Stimulated activated CD8-positive, alpha-beta memory T cell treated with anti-CD3 and anti-CD28 coated beads, Interleukin-15, amount 100 ng/mL, for 4 hours (primary cell): ENCODE data around the gene SETD2.

ENCODE experiments used
- DNase-seq, 2 donors: peaks; one replicate each; pipeline ENCODE4 v3.0.0-alpha.2; 2020; ENCODE audit warnings: low read depth in 2 of 2

SETD2 gene

GRCh38 chr3:46998121-46998851 lies 165.6 kb downstream of the SETD2 start:
- DNase-seq = peak; percentile 44 to 51

GRCh38 chr3:46997453-46998091 lies 166.3 kb downstream of the SETD2 start:
- DNase-seq = no peak

GRCh38 chr3:46996689-46997452 lies 167.0 kb downstream of the SETD2 start:
- no peak for DNase-seq

GRCh38 chr3:46995901-46996562 lies 167.9 kb downstream of the SETD2 start:
- no peak for DNase-seq

GRCh38 chr3:46994801-46995731 lies 168.8 kb downstream of the SETD2 start:
- no peak for DNase-seq

- no peak for DNase-seq
Measured at GRCh38 chr3:46993986-46994385, 169.9 kb downstream of the SETD2 start.

- DNase-seq = no peak
Measured at GRCh38 chr3:46993292-46993691, 170.6 kb downstream of the SETD2 start.

- no peak for DNase-seq
Measured at GRCh38 chr3:46992231-46992630, 171.7 kb downstream of the SETD2 start.

GRCh38 chr3:46991406-46992165 lies 172.3 kb downstream of the SETD2 start:
- DNase-seq = no peak

GRCh38 chr3:46990573-46991374 lies 173.1 kb downstream of the SETD2 start:
- DNase-seq = no peak

- DNase-seq = no peak
Measured at GRCh38 chr3:46989146-46989810, 174.6 kb downstream of the SETD2 start.

- no peak for DNase-seq
Measured at GRCh38 chr3:46988616-46989015, 175.3 kb downstream of the SETD2 start.

GRCh38 chr3:46987743-46988401 lies 176.0 kb downstream of the SETD2 start:
- peak; percentile 62 to 69 for DNase-seq

GRCh38 chr3:46987319-46987742 lies 176.6 kb downstream of the SETD2 start:
- DNase-seq = no peak

GRCh38 chr3:46986782-46987310 lies 177.1 kb downstream of the SETD2 start:
- DNase-seq = no peak

- DNase-seq = no peak
Measured at GRCh38 chr3:46986055-46986730, 177.7 kb downstream of the SETD2 start.

GRCh38 chr3:46985588-46985987 lies 178.3 kb downstream of the SETD2 start:
- DNase-seq = no peak
